ENCODE measurements around the gene MRPL39.

DNA sequence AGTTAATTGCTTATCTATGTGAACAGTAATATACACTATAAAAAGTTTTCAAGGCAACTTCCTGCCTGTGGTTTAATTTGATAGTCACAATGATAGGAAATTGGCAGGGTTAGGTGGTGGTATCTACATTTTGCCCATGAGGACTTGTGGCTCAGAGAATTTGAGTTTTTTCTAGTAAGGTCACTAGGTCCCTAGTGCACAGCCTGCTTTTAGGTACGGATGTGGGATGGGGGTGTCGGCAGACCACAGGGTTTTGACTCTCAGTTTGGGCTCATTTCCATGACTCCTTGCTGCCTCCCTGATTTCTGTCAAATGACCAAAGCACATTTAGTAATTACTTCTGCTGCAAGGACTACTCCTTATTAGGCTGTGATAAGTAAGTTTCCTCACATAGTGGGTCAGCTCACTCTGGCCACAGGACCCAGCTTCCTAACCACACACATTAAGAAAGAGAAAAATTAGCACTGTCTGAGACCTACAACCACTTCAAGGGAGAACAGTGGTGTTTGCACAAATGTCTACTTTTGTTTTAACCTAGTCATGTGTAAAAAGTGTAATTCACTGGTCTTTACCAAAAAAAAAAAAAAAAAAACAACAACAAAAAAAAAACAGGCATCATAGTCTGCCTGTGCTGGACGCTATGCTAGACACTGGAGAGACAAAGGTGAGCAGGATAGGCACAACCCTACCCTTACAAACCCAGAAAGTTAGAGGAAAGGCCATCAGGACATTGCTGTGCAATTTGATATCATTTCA is 43.7 kb downstream of the MRPL39 start:
- TF ChIP-seq, protein P1, sequence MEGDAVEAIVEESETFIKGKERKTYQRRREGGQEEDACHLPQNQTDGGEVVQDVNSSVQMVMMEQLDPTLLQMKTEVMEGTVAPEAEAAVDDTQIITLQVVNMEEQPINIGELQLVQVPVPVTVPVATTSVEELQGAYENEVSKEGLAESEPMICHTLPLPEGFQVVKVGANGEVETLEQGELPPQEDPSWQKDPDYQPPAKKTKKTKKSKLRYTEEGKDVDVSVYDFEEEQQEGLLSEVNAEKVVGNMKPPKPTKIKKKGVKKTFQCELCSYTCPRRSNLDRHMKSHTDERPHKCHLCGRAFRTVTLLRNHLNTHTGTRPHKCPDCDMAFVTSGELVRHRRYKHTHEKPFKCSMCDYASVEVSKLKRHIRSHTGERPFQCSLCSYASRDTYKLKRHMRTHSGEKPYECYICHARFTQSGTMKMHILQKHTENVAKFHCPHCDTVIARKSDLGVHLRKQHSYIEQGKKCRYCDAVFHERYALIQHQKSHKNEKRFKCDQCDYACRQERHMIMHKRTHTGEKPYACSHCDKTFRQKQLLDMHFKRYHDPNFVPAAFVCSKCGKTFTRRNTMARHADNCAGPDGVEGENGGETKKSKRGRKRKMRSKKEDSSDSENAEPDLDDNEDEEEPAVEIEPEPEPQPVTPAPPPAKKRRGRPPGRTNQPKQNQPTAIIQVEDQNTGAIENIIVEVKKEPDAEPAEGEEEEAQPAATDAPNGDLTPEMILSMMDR (conservative IDR thresholded peaks at IDR 0.05 in 1 of 2, IDR thresholded peaks at IDR 0.05 in 1 of 2; ENCODE audit: extremely low read depth in 1 of 2, insufficient read depth in 1 of 2, low read depth in 1 of 2, low read length in 2 of 2): no peak
- TF ChIP-seq EZH2 (IDR thresholded peaks at IDR 0.05; ENCODE audit: borderline replicate concordance, low read length): no peak

All from mammary epithelial cell (primary cell).